Naive B cell (primary cell): ENCODE data around the gene TWF2. TPM values are rescaled to one million over a fixed set of nuclear protein-coding genes. Genes with fewer than 3 reads are reported as not detected.

Experiments used
- ATAC-seq, 2 donors: fragments of 150-1000 bp; cut with Tn5 transposase; 2 replicates each; pipeline ENCODE4 v1.10.0; 2021; ENCODE audit warnings: low read depth in 2 of 2, mild to moderate bottlenecking in 2 of 2, moderate library complexity in 2 of 2
- DNase-seq: peaks from one replicate; pipeline ENCODE4 v3.0.0; 2022
- H3K27ac Mint-ChIP-seq, 6 donors: one replicate each; pipeline ENCODE4 v1.8.0; 2020 to 2022; ENCODE audit warnings: mild to moderate bottlenecking in 6 of 6, mixed read lengths in 6 of 6, moderate library complexity in 5 of 6, inconsistent platforms in 2 of 6
- H3K27me3 Mint-ChIP-seq, 3 donors: one replicate each; pipeline ENCODE4 v1.8.0; 2021 to 2022; ENCODE audit warnings: mixed read lengths in 3 of 3, mild to moderate bottlenecking in 1 of 3
- H3K36me3 Mint-ChIP-seq, 2 donors: one replicate each; pipeline ENCODE4 v1.8.0; 2020 to 2022; ENCODE audit warnings: mixed read lengths in 2 of 2, inconsistent platforms in 1 of 2, mild to moderate bottlenecking in 1 of 2
- H3K4me1 Mint-ChIP-seq, 3 donors: one replicate each; pipeline ENCODE4 v1.8.0; 2020 to 2022; ENCODE audit warnings: mixed read lengths in 3 of 3, inconsistent platforms in 1 of 3, mild to moderate bottlenecking in 1 of 3, moderate library complexity in 1 of 3
- H3K4me3 Mint-ChIP-seq, 8 donors: one replicate each; pipeline ENCODE4 v1.8.0; 2020 to 2022; ENCODE audit warnings: mild to moderate bottlenecking in 8 of 8, mixed read lengths in 8 of 8, moderate library complexity in 8 of 8, inconsistent platforms in 2 of 8
- H3K9me3 Mint-ChIP-seq, 7 donors: one replicate each; pipeline ENCODE4 v1.8.0; 2020 to 2022; ENCODE audit warnings: mixed read lengths in 7 of 7, mild to moderate bottlenecking in 5 of 7, inconsistent platforms in 2 of 7, moderate library complexity in 1 of 7
- polyA plus RNA-seq, 6 donors: library from polyadenylated mRNA; unstranded; fragments of 300-500 nt; fragmentation: Illumina TruSeq; gene quantifications; one replicate each; pipeline ENCODE4 v1.2.3, GENCODE V29; 2021; ENCODE audit warnings: low read depth in 6 of 6

The TWF2 gene
- polyA plus RNA-seq, 6 donors from 2014 or later: 48.5 to 90.8 (median 75.4) TPM

DNA sequence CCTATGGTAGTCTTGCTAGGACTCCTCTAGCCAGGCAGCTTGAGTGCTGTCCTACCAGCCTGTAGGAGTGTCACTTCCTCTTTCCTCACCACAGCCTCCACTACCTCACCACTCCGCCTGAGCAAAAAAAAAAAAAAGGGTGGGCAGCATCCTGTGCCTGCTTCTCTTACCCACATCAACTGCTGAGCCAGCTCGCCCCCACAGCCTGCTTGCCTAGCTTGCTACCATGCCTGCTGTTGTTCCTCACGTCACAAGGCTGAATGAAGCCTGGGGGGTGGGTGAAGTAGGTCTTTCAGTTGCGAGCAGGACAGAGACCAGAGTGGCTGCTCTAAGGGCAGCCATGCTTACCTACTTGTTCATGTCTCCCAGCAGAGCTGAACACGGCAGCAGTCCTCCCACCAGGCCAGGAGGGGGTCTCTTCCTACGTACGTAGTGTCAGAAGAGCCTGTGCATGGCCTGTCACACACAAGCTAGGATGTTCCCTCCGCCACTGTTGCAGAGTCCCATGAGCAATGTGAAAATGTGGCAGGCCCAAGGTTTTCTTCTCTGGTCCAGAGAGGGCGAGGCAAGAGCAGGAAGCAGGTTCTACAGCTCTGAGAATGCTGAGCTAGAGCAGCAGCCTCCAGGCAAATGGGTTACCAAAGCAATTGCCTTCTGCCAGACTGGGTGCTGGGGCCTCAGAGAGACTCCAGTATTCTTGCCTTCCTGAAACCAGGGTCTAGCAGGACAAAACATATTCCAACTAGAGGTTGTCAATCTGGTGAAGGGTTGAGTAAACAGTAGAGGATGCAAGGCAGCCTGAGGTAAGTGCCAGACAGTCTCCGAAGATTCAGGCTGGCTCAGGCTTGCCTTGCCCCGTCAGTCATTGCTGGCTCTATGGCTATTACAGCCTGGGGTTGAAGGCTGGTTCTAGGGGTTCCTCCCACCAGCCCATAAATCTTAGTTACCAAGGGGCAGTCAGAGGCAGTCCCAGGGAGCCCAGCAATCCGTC is 14.7 kb upstream of the TWF2 start:
- no peaks in the 10 kb centered on the region for H3K9me3 Mint-ChIP-seq
- peaks cover 22 to 46% (median 40%) of the 10 kb centered on the region in 3 donors for H3K4me1 Mint-ChIP-seq
- peaks cover 8 to 10% of the 10 kb centered on the region in 2 donors for H3K36me3 Mint-ChIP-seq
- peak overlapping the region; percentile 70 to 92 (median 82) for H3K4me3 Mint-ChIP-seq
- ATAC-seq: peak; percentile 96 to 98
- peak overlapping the region; percentile 82 to 98 (median 98) for H3K27ac Mint-ChIP-seq
- peak; percentile 90 for DNase-seq
- H3K27me3 Mint-ChIP-seq: no peaks in the 10 kb centered on the region

DNA sequence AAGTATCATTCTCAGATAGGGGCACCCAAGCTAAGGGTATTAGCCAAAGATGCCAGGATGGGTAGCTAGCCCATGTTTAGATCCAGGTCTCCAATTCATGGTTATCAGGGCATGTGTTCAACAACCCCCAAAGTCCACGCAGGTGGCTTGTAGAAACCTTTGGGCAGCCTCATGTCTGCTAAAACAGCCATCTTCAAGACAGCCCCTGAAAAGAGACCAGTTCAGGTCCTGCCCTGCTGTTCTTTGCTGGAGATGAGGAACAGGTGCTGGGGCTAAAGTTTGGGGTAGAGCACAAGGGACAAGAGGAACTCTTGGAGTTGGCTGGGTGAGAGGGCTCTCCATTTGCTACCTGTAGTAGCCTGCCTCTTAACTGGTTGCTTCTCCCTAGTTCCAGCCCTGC is 11.2 kb upstream of the TWF2 start:
- Mint-ChIP-seq H3K27me3 (no peaks in the 10 kb centered on the region), H3K4me3 (peak overlapping the region in 1 of 8 donors; percentile 27), H3K4me1 (peaks cover 40 to 70% (median 64%) of the 10 kb centered on the region in 3 donors), H3K36me3 (no peaks in the 10 kb centered on the region), H3K9me3 (no peaks in the 10 kb centered on the region), H3K27ac (peak overlapping the region; percentile 43 to 90 (median 80))
- ATAC-seq: no peak
- no peak for DNase-seq

DNA sequence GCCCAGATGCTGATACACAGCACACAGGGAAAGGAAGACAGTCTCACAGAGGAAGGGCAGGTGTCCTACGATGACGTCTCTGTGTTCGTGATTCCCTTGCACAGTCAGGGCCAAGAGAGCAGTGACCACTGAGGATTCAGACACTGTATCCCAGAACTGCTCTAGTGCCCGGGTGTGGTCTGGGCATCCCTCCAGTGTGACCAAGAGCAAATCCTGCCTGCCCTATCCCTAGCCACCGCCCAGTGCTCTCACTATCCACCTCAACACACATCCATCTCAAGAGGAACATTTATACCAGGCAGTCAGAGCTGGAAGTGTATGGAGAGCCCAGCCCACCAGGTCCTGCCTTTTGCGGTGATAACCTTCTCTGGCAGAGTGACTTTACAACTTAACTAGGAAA is 10.7 kb upstream of the TWF2 start:
- H3K36me3 Mint-ChIP-seq: no peaks in the 10 kb centered on the region
- no peak for DNase-seq
- H3K9me3 Mint-ChIP-seq: no peaks in the 10 kb centered on the region
- peak overlapping the region in 1 of 8 donors; percentile 9 for H3K4me3 Mint-ChIP-seq
- peak overlapping the region; percentile 43 to 90 (median 78) for H3K27ac Mint-ChIP-seq
- ATAC-seq: no peak
- no peaks in the 10 kb centered on the region for H3K27me3 Mint-ChIP-seq
- H3K4me1 Mint-ChIP-seq: peaks cover 44 to 75% (median 66%) of the 10 kb centered on the region in 3 donors

- Mint-ChIP-seq H3K36me3 (no peaks in the 10 kb centered on the region), H3K4me1 (peaks cover 46 to 78% (median 66%) of the 10 kb centered on the region in 3 donors), H3K27ac (peak overlapping the region in 4 of 6 donors; percentile 39 to 88 (median 78)), H3K9me3 (no peaks in the 10 kb centered on the region), H3K27me3 (no peaks in the 10 kb centered on the region), H3K4me3 (peak overlapping the region in 2 of 8 donors; percentile 10 to 21)
- DNase-seq: no peak
- no peak for ATAC-seq
Observed at GRCh38 chr3:52248816-52249547, 10.0 kb upstream of the TWF2 start.

GRCh38 chr3:52248165-52248541 is 9.2 kb upstream of the TWF2 start:
- ATAC-seq (no peak), DNase-seq (no peak)
- Mint-ChIP-seq H3K9me3 (no peaks in the 10 kb centered on the region), H3K4me3 (peak overlapping the region in 1 of 8 donors; percentile 85), H3K36me3 (no peaks in the 10 kb centered on the region), H3K27ac (peak overlapping the region in 5 of 6 donors; percentile 12 to 88 (median 39)), H3K4me1 (peaks cover 44 to 78% (median 66%) of the 10 kb centered on the region in 3 donors), H3K27me3 (no peaks in the 10 kb centered on the region)

DNA sequence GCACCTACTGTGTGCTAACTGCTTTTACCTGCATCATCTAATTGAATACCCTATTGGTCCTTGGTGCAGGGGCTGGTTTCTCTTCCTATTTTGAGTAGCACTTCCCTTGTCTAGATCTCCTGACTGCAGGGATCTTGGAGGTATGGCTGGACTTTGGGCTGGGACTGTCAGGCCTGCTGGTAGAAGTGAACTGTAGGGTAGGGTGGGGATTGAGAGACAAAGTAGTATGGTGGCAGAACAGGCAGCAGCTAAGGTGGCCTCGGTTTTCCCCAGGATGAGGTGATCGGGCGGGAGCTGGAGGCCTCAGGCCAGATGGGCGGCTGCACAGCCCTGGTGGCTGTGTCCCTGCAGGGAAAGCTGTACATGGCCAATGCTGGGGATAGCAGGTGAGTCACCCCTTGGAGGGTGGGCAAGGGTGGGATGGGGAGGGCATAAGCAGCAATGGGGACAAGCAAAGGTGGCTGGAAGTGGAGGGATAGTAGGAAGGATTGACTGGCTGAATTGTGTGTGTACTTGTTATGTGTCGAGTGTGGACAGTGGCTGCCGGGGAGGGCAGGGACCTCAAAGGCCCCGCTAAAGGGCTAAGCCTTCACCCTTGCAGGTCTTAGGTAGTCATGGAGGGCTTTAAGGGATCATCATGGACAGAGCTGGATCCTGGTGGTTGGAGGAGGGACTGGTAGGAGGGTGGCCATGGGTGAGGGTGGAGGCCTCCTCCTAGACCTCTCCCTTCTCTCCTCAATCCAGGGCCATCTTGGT is 8.6 kb upstream of the TWF2 start:
- H3K27ac Mint-ChIP-seq: peak overlapping the region; percentile 34 to 95 (median 60)
- ATAC-seq: peak; percentile 22
- H3K36me3 Mint-ChIP-seq: no peaks in the 10 kb centered on the region
- H3K27me3 Mint-ChIP-seq: no peaks in the 10 kb centered on the region
- no peak for DNase-seq
- H3K4me1 Mint-ChIP-seq: peaks cover 40 to 72% (median 63%) of the 10 kb centered on the region in 3 donors
- H3K9me3 Mint-ChIP-seq: no peaks in the 10 kb centered on the region
- H3K4me3 Mint-ChIP-seq: peak overlapping the region in 6 of 8 donors; percentile 26 to 88 (median 80)

GRCh38 chr3:52246728-52247408 is 7.9 kb upstream of the TWF2 start:
- ATAC-seq (no peak), DNase-seq (no peak)
- peak overlapping the region; percentile 39 to 95 (median 88) for H3K27ac Mint-ChIP-seq
- peaks cover 38 to 65% (median 56%) of the 10 kb centered on the region in 3 donors for H3K4me1 Mint-ChIP-seq
- H3K36me3 Mint-ChIP-seq: no peaks in the 10 kb centered on the region
- H3K4me3 Mint-ChIP-seq: peak overlapping the region; percentile 66 to 88 (median 82)
- no peaks in the 10 kb centered on the region for H3K9me3 Mint-ChIP-seq
- no peaks in the 10 kb centered on the region for H3K27me3 Mint-ChIP-seq

GRCh38 chr3:52246264-52246620 is 7.3 kb upstream of the TWF2 start:
- Mint-ChIP-seq H3K36me3 (no peaks in the 10 kb centered on the region), H3K4me1 (peaks cover 38 to 64% (median 54%) of the 10 kb centered on the region in 3 donors), H3K27me3 (no peaks in the 10 kb centered on the region), H3K4me3 (peak overlapping the region; percentile 66 to 88 (median 82)), H3K9me3 (no peaks in the 10 kb centered on the region), H3K27ac (peak overlapping the region; percentile 39 to 95 (median 82))
- no peak for DNase-seq
- peak in 1 of 2 donors; percentile 2 for ATAC-seq

DNA sequence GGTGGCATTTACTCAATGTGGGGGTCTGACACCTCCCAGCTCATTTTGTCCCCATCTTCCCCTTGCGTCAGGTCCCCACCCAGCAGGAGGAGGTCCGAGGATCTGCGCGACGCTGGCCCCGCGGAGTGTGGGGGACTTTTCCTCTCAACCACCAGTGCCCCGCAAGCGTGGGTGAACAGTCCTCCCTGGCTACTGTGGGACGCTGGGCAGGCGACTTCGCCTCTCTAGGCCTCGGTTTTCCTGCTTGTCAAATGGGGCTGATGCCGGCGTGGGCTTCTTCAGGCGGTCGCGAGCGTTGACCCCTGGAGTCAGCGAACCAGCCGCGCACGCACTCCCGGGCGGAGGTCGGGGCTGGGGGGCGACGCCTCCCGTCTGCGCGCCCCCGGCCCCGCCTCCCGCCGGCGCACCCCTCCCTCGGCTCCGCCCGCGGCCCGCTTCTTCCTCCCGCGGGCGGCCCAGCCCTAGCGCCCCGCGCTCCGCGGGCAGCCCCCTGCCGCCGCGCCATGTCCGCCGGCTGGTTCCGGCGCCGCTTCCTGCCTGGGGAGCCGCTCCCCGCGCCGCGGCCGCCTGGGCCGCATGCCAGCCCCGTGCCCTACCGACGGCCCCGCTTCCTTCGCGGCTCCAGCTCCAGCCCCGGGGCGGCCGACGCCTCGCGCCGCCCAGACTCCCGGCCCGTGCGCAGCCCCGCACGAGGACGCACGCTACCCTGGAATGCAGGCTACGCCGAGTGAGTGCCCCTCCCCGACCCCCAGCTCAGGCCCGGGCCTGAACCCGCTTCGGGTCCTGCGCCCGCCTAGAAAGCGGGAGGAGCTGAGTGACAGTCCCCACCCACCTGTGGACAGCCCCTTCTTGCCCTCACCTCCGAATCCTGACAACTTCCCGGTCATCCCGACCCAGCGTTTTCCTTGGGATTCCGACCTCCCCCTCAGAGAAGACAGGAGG is 6.6 kb upstream of the TWF2 start, which contains the start of gene PPM1M:
Gene PPM1M, plus strand, starts transcription at position 438 of the 942 bp plus-strand sequence. Its CDS starts 66 bp downstream, at position 504.
- H3K4me3 Mint-ChIP-seq: peak within 1 kb of the TSS; percentile 77 to 90 (median 84)
- no peaks in the 10 kb centered on the region for H3K9me3 Mint-ChIP-seq
- no peaks in the 10 kb centered on the region for H3K36me3 Mint-ChIP-seq
- DNase-seq: peak; percentile 71
- H3K4me1 Mint-ChIP-seq: peaks cover 43 to 68% (median 54%) of the 10 kb centered on the region in 3 donors
- H3K27ac Mint-ChIP-seq: peak within 1 kb of the TSS; percentile 76 to 95 (median 88)
- no peaks in the 10 kb centered on the region for H3K27me3 Mint-ChIP-seq
- peak; percentile 59 to 68 for ATAC-seq

DNA sequence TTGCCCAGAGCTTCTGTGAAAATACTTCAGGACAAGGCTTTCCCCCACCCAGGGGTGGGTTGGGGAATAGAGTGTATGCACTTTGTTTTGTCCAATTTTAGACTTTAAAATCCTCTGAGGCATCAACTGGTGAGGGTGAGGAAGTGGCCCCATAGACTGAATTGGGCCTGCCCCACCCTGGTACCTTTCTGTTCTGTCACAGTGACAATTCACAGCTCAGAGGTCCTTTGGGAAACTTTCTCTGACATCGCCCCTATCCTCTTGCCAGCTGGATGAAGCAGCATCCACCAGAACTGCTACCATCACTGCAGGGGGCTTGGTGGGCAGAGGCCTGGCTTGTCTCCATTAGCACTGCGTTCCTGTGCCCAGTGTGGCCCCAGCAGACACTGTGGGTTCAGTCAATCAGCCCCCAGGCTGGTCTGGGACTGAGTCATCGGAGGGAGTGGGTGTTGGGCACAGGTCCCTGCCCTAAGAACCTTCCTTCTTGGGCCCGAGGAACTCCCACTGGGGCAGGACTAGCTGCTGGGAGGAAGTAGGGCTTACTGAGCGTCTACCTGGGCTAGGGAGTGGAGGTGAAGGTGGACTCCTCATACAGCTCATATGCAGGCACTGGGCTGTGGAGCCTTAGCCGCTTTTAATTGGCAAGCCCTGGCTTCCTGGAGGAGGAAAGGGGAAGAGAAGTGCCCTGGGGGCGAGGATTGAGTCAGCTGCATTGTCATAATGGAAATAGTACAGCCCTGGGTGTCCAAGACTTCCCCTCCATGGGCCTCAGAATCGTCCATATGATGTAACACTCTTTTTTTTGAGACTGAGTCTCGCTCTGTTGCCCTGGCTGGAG is 5.1 kb upstream of the TWF2 start:
- Mint-ChIP-seq H3K36me3 (no peaks in the 10 kb centered on the region), H3K4me3 (peak overlapping the region; percentile 67 to 90 (median 79)), H3K27me3 (no peaks in the 10 kb centered on the region), H3K4me1 (peaks cover 43 to 72% (median 59%) of the 10 kb centered on the region in 3 donors), H3K27ac (peak overlapping the region in 3 of 6 donors; percentile 21 to 91 (median 73)), H3K9me3 (no peaks in the 10 kb centered on the region)
- no peak for ATAC-seq
- no peak for DNase-seq

DNA sequence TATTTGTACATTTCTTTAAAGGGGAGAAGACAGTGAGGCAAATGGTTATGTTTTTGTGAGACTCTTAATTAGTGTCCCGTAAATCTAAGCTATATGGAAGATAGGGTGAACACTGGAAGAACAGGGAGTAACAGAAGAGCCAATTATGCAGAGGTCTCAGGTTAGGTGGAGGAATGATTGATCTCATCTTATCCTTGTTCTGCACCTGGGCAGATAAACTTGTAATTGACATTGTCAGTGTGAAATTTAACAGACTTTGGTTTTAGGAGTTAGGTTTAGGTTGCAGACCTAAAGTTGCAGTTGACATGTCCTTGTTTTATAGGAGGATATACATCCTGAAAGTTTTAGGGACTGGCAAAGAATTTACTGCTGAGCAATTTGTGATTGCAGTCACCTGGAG is 3.1 kb upstream of the TWF2 start:
- Mint-ChIP-seq H3K36me3 (no peaks in the 10 kb centered on the region), H3K27me3 (no peaks in the 10 kb centered on the region), H3K27ac (no peak overlapping the region), H3K9me3 (no peaks in the 10 kb centered on the region), H3K4me3 (peak overlapping the region in 2 of 8 donors; percentile 28 to 84), H3K4me1 (peaks cover 45 to 67% (median 63%) of the 10 kb centered on the region in 3 donors)
- ATAC-seq (no peak), DNase-seq (no peak)
